Liver (tissue), 2 donors: ENCODE data around the gene GSTM3.

Source experiments
- CTCF ChIP-seq: fragments of 150-350 bp; IDR thresholded peaks from 2 replicates; pipeline ENCODE4 v1.5.1; 2017; ENCODE audit warnings: improper control_type of control experiment, low read depth, low read length; ENCODE audit not compliant: missing input control
- REST ChIP-seq: IDR thresholded peaks from 2 replicates; pipeline ENCODE4 v1.6.1; 2016; ENCODE audit warnings: antibody characterized with exemption, mild to moderate bottlenecking
- donor health status: healthy.

- TF ChIP-seq CTCF (no peak), REST (no peak)
Measured at GRCh38 chr1:109730666-109731065, 10.2 kb downstream of the GSTM3 start.
